IMR-90 (cell line): Measurements from ENCODE around the gene PALLD. TPM values are rescaled to one million over a fixed set of nuclear protein-coding genes. Genes with fewer than 3 reads are reported as not detected.

Experiments
- ATAC-seq: fragments of 200-7000 bp; cut with Tn5 transposase; 2 replicates; pipeline ENCODE4 v1.9.1; 2020; ENCODE audit warnings: low read depth, mild to moderate bottlenecking, moderate library complexity
- BruUV-seq: library from RNA; stranded (reverse); fragments of 400-500 nt; replicated peaks from 2 replicates; lab custom pipeline; 2021; lab: Mats Ljungman, UMichigan
- CTCF ChIA-PET: fragments of 300-600 bp; formaldehyde crosslinking; extraction: SDS; loops from one replicate; lab custom pipeline; 2021; ENCODE audit warnings: antibody characterized with exemption; lab: Yijun Ruan, JAX
- POLR2A ChIA-PET: fragments of 300-600 bp; sonication (Branson Sonifier 250); formaldehyde crosslinking; loops from one replicate; lab custom pipeline; 2022; ENCODE audit warnings: antibody characterized with exemption; ENCODE audit not compliant: unreplicated experiment; lab: Charles Lee
- DNase-seq: peaks from one replicate; pipeline ENCODE4 v3.0.0; 2013
- H2AFZ ChIP-seq: replicated peaks from 2 replicates; pipeline ENCODE3; 2013; ENCODE audit warnings: low read length, mild to moderate bottlenecking; ENCODE audit not compliant: poor library complexity
- H2AK5ac ChIP-seq: 2 replicates; pipeline ENCODE4 v1.6.1; 2013; ENCODE audit warnings: low read depth, low read length, inconsistent platforms
- H2AK9ac ChIP-seq: replicated peaks from 2 replicates; pipeline ENCODE3; 2013; ENCODE audit warnings: mild to moderate bottlenecking, low read depth, low read length, moderate library complexity; ENCODE audit not compliant: poor library complexity
- H2BK120ac ChIP-seq: 2 replicates; pipeline ENCODE4 v1.6.1; 2013; ENCODE audit warnings: low read depth, low read length, inconsistent platforms
- H2BK15ac ChIP-seq: 3 replicates; pipeline ENCODE4 v1.6.1; 2013; ENCODE audit warnings: low read depth, low read length, inconsistent platforms
- H2BK20ac ChIP-seq: 2 replicates; pipeline ENCODE4 v1.6.1; 2013; ENCODE audit warnings: low read depth, mild to moderate bottlenecking, inconsistent platforms, low read length, moderate library complexity
- H2BK5ac ChIP-seq: 2 replicates; pipeline ENCODE4 v1.6.1; 2013; ENCODE audit warnings: mild to moderate bottlenecking, low read depth, low read length, inconsistent platforms; ENCODE audit not compliant: poor library complexity, severe bottlenecking
- H3K14ac ChIP-seq: replicated peaks from 2 replicates; pipeline ENCODE4 v1.6.1; 2013; ENCODE audit warnings: low read depth, low read length, inconsistent platforms
- H3K18ac ChIP-seq: 2 replicates; pipeline ENCODE4 v1.6.1; 2013; ENCODE audit warnings: low read depth, low read length, control low read depth
- H3K23ac ChIP-seq: 2 replicates; pipeline ENCODE4 v1.6.1; 2013; ENCODE audit warnings: low read depth, low read length, inconsistent platforms
- H3K27ac ChIP-seq: 2 replicates; pipeline ENCODE4 v1.5.1; 2013; ENCODE audit warnings: mild to moderate bottlenecking, control low read depth, low read length; ENCODE audit not compliant: insufficient read depth
- H3K27me3 ChIP-seq: 2 replicates; pipeline ENCODE4 v1.6.1; 2013; ENCODE audit warnings: low read length; ENCODE audit not compliant: control insufficient read depth, insufficient read depth
- H3K36me3 ChIP-seq: 2 replicates; pipeline ENCODE4 v1.6.1; 2013; ENCODE audit warnings: low read length, mixed read lengths; ENCODE audit not compliant: control insufficient read depth, insufficient read depth
- H3K4ac ChIP-seq: 2 replicates; pipeline ENCODE4 v1.6.1; 2013; ENCODE audit warnings: low read depth, low read length, inconsistent platforms
- H3K4me1 ChIP-seq: 2 replicates; pipeline ENCODE4 v1.6.1; 2013; ENCODE audit warnings: low read length, mixed read lengths; ENCODE audit not compliant: control insufficient read depth, insufficient read depth
- H3K4me2 ChIP-seq: 2 replicates; pipeline ENCODE4 v1.6.1; 2013; ENCODE audit warnings: low read depth, mild to moderate bottlenecking, control low read depth, low read length, moderate library complexity
- H3K4me3 ChIP-seq: 2 replicates; pipeline ENCODE4 v1.5.1; 2013; ENCODE audit warnings: low read depth, mild to moderate bottlenecking, control low read depth, low read length, moderate library complexity; ENCODE audit not compliant: insufficient read depth
- H3K56ac ChIP-seq: 2 replicates; pipeline ENCODE4 v1.6.1; 2013; ENCODE audit warnings: low read length, inconsistent platforms; ENCODE audit not compliant: insufficient read depth; ENCODE audit errors: extremely low read depth
- H3K79me1 ChIP-seq, 2 experiments: 2 replicates each; pipeline ENCODE4 v1.6.1; 2013; ENCODE audit warnings: low read length in 2 of 2, inconsistent platforms in 1 of 2, low read depth in 1 of 2
- H3K9ac ChIP-seq: 2 replicates; pipeline ENCODE4 v1.6.1; 2013; ENCODE audit warnings: low read depth, low read length, control low read depth
- H3K9me1 ChIP-seq: 2 replicates; pipeline ENCODE4 v1.6.1; 2013; ENCODE audit warnings: low read length, inconsistent platforms; ENCODE audit not compliant: insufficient read depth
- H3K9me3 ChIP-seq: 2 replicates; pipeline ENCODE4 v1.6.1; 2013; ENCODE audit warnings: low read length; ENCODE audit not compliant: control insufficient read depth, insufficient read depth
- H4K20me1 ChIP-seq: 2 replicates; pipeline ENCODE4 v1.6.1; 2013; ENCODE audit warnings: low read length, inconsistent platforms; ENCODE audit not compliant: insufficient read depth
- H4K5ac ChIP-seq: 2 replicates; pipeline ENCODE4 v1.6.1; 2013; ENCODE audit warnings: mild to moderate bottlenecking, low read depth, low read length, control low read depth
- H4K8ac ChIP-seq, 2 experiments: 2 replicates each; pipeline ENCODE4 v1.6.1; 2013; ENCODE audit warnings: low read depth in 2 of 2, low read length in 2 of 2, control low read depth in 1 of 2, inconsistent platforms in 1 of 2
- H4K91ac ChIP-seq: 2 replicates; pipeline ENCODE4 v1.6.1; 2013; ENCODE audit warnings: low read depth, low read length, inconsistent platforms; ENCODE audit not compliant: insufficient read depth
- RCOR1 ChIP-seq: IDR thresholded peaks from 2 replicates; pipeline ENCODE4 v1.6.1; 2012; ENCODE audit warnings: mild to moderate bottlenecking, low read length, improper control_type of control experiment; ENCODE audit not compliant: insufficient replicate concordance
- WGBS, 2 experiments: methylation state at CpG; one replicate each; pipeline versions ENCODE4 v1.1.5 to v1.1.7; 2013; ENCODE audit warnings: missing lambda C conversion rate in 2 of 2; ENCODE audit not compliant: insufficient read length in 1 of 2; ENCODE audit errors: extremely low coverage in 2 of 2; 5-methylcytosine and 5-hydroxymethylcytosine counted together
- dilution Hi-C: fragments of 300-500 bp; cut with HindIII; formaldehyde crosslinking; loops from one replicate; pipeline ENCODE4 v1.14.3; 2018; ENCODE audit warnings: low sequenced_read_pairs; ENCODE audit not compliant: unreplicated experiment
- in situ Hi-C: fragments of 300-500 bp; cut with MboI; formaldehyde crosslinking; loops from 3 replicates; pipeline ENCODE4 v1.14.3; 2019; ENCODE audit warnings: low sequenced_read_pairs, inconsistent platforms, mixed read lengths
- intact Hi-C: fragments of 100-400 bp; cut with micrococcal nuclease; formaldehyde crosslinking; loops from 2 replicates; pipeline ENCODE4 v1.10.0; 2022
- polyA plus RNA-seq, 3 experiments: library from polyadenylated mRNA; depleted of rRNA; stranded (reverse); fragments of >200 nt; gene quantifications; 2 replicates each; pipeline ENCODE4 v1.2.3, GENCODE V29; 2012; ENCODE audit warnings: low replicate concordance in 1 of 3
- total RNA-seq: library from RNA; depleted of rRNA; stranded (reverse); fragments of >200 nt; gene quantifications from 2 replicates; pipeline ENCODE4 v1.2.3, GENCODE V29; 2012
- TF ChIP-seq, protein P1 (sequence below): fragments of 150-350 bp; IDR thresholded peaks from 2 replicates; pipeline ENCODE4 v1.6.1; 2016; ENCODE audit warnings: low read depth, mild to moderate bottlenecking, low read length, moderate library complexity, borderline replicate concordance

PALLD gene
- total and polyA plus RNA-seq, 2 of the 4 experiments (the other 2 are of a cell fraction) = 91.0 to 91.9 TPM

DNA sequence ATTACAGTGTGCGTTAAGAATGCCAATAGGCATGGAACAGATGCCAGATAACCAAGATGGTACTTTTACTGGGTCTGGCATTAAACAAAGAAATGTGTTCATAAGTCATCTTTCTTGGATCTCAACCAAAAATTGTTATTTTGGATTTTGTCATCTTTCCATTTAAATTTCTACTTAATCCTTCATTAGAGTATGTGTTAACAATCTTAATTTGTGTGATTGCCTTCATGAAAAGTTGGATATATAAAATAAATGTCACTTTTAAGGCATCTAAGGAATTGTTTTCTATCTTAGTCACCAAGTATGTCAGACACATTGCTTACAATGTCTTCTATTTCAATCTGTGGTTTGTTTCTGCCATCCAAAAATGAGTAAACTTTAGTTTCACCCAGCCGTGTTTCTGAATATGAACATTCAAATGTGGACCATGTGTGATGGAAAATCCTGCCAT lies 87.5 kb downstream of the PALLD start:
- intact Hi-C loops (loop anchor here (2.0 kb wide), 4 partner anchors 70 to 332 kb away; no protein-coding TSS in a partner anchor), in situ Hi-C loops (no loop called here), dilution Hi-C loops (no loop called here)
- H3K56ac ChIP-seq = no peak overlapping the region
- no peak overlapping the region for H2AK9ac ChIP-seq
- H2AK5ac ChIP-seq = peak overlapping the region; percentile 59; the same call in 1 of the 2 replicates
- peak overlapping the region; percentile 22; the same call in 1 of the 2 replicates for H4K91ac ChIP-seq
- H2BK5ac ChIP-seq = peak overlapping the region; percentile 79
- CTCF ChIA-PET = interaction anchor here (0.7 kb wide), 1 partner anchor 62 kb away, joined by 3 read pairs; no protein-coding TSS in a partner anchor
- peak overlapping the region; percentile 43; the same call in 1 of the 3 replicates for H2BK15ac ChIP-seq
- peak overlapping the region; percentile 16; the same call in 1 of the 2 replicates for H3K4me2 ChIP-seq
- POLR2A ChIA-PET = no interaction called here
- no peaks in the 10 kb centered on the region for H3K27me3 ChIP-seq
- H3K9me3 ChIP-seq = no peaks in the 10 kb centered on the region
- ATAC-seq (peak; percentile 12; the same call in 1 of the 2 replicates), DNase-seq (peak; percentile 53)
- no peak overlapping the region for H3K14ac ChIP-seq
- H2BK120ac ChIP-seq = peak overlapping the region; percentile 62
- H3K27ac ChIP-seq = no peak overlapping the region
- peak overlapping the region; percentile 7; the same call in 1 of the 2 replicates for H3K4ac ChIP-seq
- peaks cover 11% of the 10 kb centered on the region for H3K9me1 ChIP-seq
- H3K79me1 ChIP-seq = peaks cover 0 to 3% of the 10 kb centered on the region in 2 experiments; a peak in 1 of 4 replicates
- TF ChIP-seq RCOR1 = no peak
- TF ChIP-seq, protein P1, sequence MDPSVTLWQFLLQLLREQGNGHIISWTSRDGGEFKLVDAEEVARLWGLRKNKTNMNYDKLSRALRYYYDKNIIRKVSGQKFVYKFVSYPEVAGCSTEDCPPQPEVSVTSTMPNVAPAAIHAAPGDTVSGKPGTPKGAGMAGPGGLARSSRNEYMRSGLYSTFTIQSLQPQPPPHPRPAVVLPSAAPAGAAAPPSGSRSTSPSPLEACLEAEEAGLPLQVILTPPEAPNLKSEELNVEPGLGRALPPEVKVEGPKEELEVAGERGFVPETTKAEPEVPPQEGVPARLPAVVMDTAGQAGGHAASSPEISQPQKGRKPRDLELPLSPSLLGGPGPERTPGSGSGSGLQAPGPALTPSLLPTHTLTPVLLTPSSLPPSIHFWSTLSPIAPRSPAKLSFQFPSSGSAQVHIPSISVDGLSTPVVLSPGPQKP = no peak
- H3K9ac ChIP-seq = no peak overlapping the region
- peaks cover 18% of the 10 kb centered on the region for H3K4me1 ChIP-seq
- no TSS peak for BruUV-seq
- no peaks in the 10 kb centered on the region for H3K36me3 ChIP-seq
- H4K8ac ChIP-seq = peak overlapping the region in 1 of 2 experiments; percentile 64; a peak in 1 of 4 replicates
- peak overlapping the region; percentile 79; the same call in 1 of the 2 replicates for H3K18ac ChIP-seq
- no peak overlapping the region for H4K5ac ChIP-seq
- WGBS, 2 experiments = no CpG with 5 or more reads among the region's 2 CpGs
- no peak overlapping the region for H3K4me3 ChIP-seq
- peak overlapping the region; percentile 70 for H2BK20ac ChIP-seq
- H3K23ac ChIP-seq = no peak overlapping the region
- H2AFZ ChIP-seq = no peak overlapping the region
- H4K20me1 ChIP-seq = no peaks in the 10 kb centered on the region
